OCI-LY1 (cell line): Measurements from ENCODE around the gene GALNT16.

Source experiments
- EZH2 ChIP-seq: fragments of 200-600 bp; sonication (generic), shearing (Covaris generic); IDR thresholded peaks from 2 replicates; pipeline ENCODE4 v1.8.0; 2017; ENCODE audit warnings: borderline replicate concordance, mixed run types, mild to moderate bottlenecking, antibody characterized with exemption, low read length, moderate library complexity, mixed read lengths
- TF ChIP-seq, protein P1 (sequence below): fragments of 200-600 bp; sonication (generic), shearing (Covaris generic); IDR thresholded peaks from 2 replicates; pipeline ENCODE4 v1.5.1; 2017; ENCODE audit warnings: mild to moderate bottlenecking, antibody characterized with exemption, low read length, moderate library complexity, mixed read lengths

DNA sequence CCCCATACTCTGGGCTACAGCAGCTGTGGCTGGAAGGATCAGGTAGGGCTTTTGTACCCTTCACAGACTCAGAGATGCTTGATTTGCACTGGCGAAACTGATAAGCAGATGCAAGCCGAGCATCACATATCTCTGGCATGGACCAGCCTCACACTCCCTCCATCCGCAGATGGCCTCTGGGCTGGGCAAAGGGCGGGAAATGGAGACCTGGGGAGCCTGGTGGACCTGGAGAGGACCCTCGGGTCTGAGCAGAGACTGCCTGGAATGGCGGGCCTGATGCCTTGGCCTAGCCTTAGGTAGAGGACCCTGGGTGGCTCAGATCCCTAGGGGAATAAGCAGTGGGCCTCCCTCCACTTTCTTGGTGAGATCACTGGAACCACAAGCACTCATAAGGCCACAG, 53.2 kb downstream of the GALNT16 start:
- TF ChIP-seq, protein P1, sequence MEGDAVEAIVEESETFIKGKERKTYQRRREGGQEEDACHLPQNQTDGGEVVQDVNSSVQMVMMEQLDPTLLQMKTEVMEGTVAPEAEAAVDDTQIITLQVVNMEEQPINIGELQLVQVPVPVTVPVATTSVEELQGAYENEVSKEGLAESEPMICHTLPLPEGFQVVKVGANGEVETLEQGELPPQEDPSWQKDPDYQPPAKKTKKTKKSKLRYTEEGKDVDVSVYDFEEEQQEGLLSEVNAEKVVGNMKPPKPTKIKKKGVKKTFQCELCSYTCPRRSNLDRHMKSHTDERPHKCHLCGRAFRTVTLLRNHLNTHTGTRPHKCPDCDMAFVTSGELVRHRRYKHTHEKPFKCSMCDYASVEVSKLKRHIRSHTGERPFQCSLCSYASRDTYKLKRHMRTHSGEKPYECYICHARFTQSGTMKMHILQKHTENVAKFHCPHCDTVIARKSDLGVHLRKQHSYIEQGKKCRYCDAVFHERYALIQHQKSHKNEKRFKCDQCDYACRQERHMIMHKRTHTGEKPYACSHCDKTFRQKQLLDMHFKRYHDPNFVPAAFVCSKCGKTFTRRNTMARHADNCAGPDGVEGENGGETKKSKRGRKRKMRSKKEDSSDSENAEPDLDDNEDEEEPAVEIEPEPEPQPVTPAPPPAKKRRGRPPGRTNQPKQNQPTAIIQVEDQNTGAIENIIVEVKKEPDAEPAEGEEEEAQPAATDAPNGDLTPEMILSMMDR, result no peak
- TF ChIP-seq EZH2, result no peak
